PC-3 (cell line): ENCODE measurements around the gene OMA1.

Source experiments
- CTCF ChIP-seq: fragments of 300-600 bp; sonication (generic); conservative IDR thresholded peaks from 2 replicates; pipeline ENCODE4 v1.5.1; 2017; ENCODE audit warnings: antibody characterized with exemption, low read depth, mild to moderate bottlenecking, low read length
- EZH2 ChIP-seq: fragments of 300-600 bp; sonication (generic); IDR thresholded peaks from one replicate; pipeline ENCODE4 v1.6.1; 2017; ENCODE audit warnings: antibody characterized with exemption, mild to moderate bottlenecking, low read length; ENCODE audit not compliant: unreplicated experiment

- no peak for TF ChIP-seq CTCF
- TF ChIP-seq EZH2: no peak
Measured at GRCh38 chr1:58447886-58448285, 98.6 kb downstream of the OMA1 start.
